Breast epithelium (tissue), 4 donors: ENCODE measurements around the gene CREB3L2. TPM values are rescaled to one million over a fixed set of nuclear protein-coding genes. Genes with fewer than 3 reads are reported as not detected.

Experiments
- DNase-seq, 2 donors: peaks; one replicate each; pipeline ENCODE4 v3.0.0-alpha.2; 2019; ENCODE audit warnings: low spot score in 2 of 2
- H3K27ac ChIP-seq, 2 donors: fragments of 200-600 bp; sonication (generic) in 1 of 2; one replicate each; pipeline ENCODE4 v1.5.1; 2016 to 2019; ENCODE audit warnings: mild to moderate bottlenecking in 1 of 2
- H3K27me3 ChIP-seq, 2 donors: fragments of 200-600 bp; sonication (generic) in 1 of 2; one replicate each; pipeline versions ENCODE4 v1.5.1 to v1.6.0; 2017 to 2019; ENCODE audit warnings: control low read depth in 1 of 2, mild to moderate bottlenecking in 1 of 2
- H3K36me3 ChIP-seq: fragments of 200-600 bp; one replicate; pipeline ENCODE4 v1.5.1; 2019
- H3K4me1 ChIP-seq, 2 donors: fragments of 200-600 bp; sonication (generic); one replicate each; pipeline ENCODE4 v1.5.1; 2016 to 2019; ENCODE audit warnings: control low read depth in 1 of 2
- H3K4me3 ChIP-seq, 3 donors: fragments of 200-600 bp; sonication (generic); 1 replicate in 2 of 3; 2 replicates in 1 of 3; pipeline ENCODE4 v1.5.1; 2016 to 2019; ENCODE audit warnings: mild to moderate bottlenecking in 3 of 3, moderate library complexity in 2 of 3
- H3K9me3 ChIP-seq, 2 donors: fragments of 200-600 bp; sonication (generic) in 1 of 2; one replicate each; pipeline ENCODE4 v1.5.1; 2016 to 2019; ENCODE audit warnings: control low read depth in 1 of 2
- CTCF ChIP-seq, 3 donors: fragments of 450-650 bp; IDR thresholded peaks; one replicate each; pipeline ENCODE4 v1.5.1; 2016 to 2017; ENCODE audit warnings: antibody characterized with exemption in 3 of 3, mild to moderate bottlenecking in 3 of 3, moderate library complexity in 3 of 3
- POLR2A ChIP-seq: fragments of 450-650 bp; IDR thresholded peaks from one replicate; pipeline ENCODE4 v1.6.1; 2016; ENCODE audit warnings: antibody characterized with exemption, mild to moderate bottlenecking, moderate library complexity
- POLR2AphosphoS5 ChIP-seq, 3 donors: sonication (generic); formaldehyde crosslinking; IDR thresholded peaks; one replicate each; pipeline ENCODE4 v1.6.1; 2017; ENCODE audit warnings: antibody characterized with exemption in 3 of 3
- intact Hi-C: fragments of 100-400 bp; cut with DNase I; formaldehyde crosslinking; loops from one replicate; pipeline ENCODE4 v1.15.1; 2023; ENCODE audit warnings: low total_unique reads
- total RNA-seq, 3 donors: library from RNA; depleted of rRNA; stranded (reverse); fragments of >200 nt; gene quantifications; one replicate each; pipeline ENCODE4 v1.1.0, GENCODE V29; 2016

CREB3L2 gene
- total RNA-seq, 3 donors from 2014 or later = 23.0 to 46.5 (median 40.5) TPM

GRCh38 chr7:137987968-137988367 lies 13.9 kb downstream of the CREB3L2 start:
- H3K36me3 ChIP-seq = no peaks in the 10 kb centered on the region
- H3K9me3 ChIP-seq = no peaks in the 10 kb centered on the region
- H3K4me1 ChIP-seq = peaks cover 25 to 51% of the 10 kb centered on the region in 2 donors
- intact Hi-C loops = no loop called here
- H3K4me3 ChIP-seq = no peak overlapping the region
- H3K27me3 ChIP-seq = no peaks in the 10 kb centered on the region
- no peak for TF ChIP-seq CTCF (IDR thresholded peaks at IDR 0.05)
- no peak for TF ChIP-seq POLR2AphosphoS5 (IDR thresholded peaks at IDR 0.05)
- no peak for TF ChIP-seq POLR2A
- DNase-seq = no peak
- H3K27ac ChIP-seq = peak overlapping the region; percentile 83 to 92

- no peak for TF ChIP-seq POLR2A
- no peak for TF ChIP-seq POLR2AphosphoS5 (IDR thresholded peaks at IDR 0.05)
- no peak for TF ChIP-seq CTCF (IDR thresholded peaks at IDR 0.05)
- no peak for DNase-seq
- Histone ChIP-seq H3K36me3 (no peaks in the 10 kb centered on the region), H3K4me3 (no peak overlapping the region), H3K27ac (peak overlapping the region; percentile 83 to 92), H3K27me3 (no peaks in the 10 kb centered on the region), H3K4me1 (peaks cover 25 to 54% of the 10 kb centered on the region in 2 donors), H3K9me3 (no peaks in the 10 kb centered on the region)
- intact Hi-C loops = no loop called here
These were observed 14.3 kb downstream of the CREB3L2 start for GRCh38 chr7:137987563-137987962.

- no peaks in the 10 kb centered on the region for H3K27me3 ChIP-seq
- TF ChIP-seq CTCF (IDR thresholded peaks at IDR 0.05) = no peak
- TF ChIP-seq POLR2AphosphoS5 (IDR thresholded peaks at IDR 0.05) = no peak
- no peak for TF ChIP-seq POLR2A
- peak overlapping the region in 1 of 3 donors; percentile 38 for H3K4me3 ChIP-seq
- H3K27ac ChIP-seq = peak overlapping the region; percentile 83 to 92
- H3K36me3 ChIP-seq = no peaks in the 10 kb centered on the region
- no peak for DNase-seq
- no peaks in the 10 kb centered on the region for H3K9me3 ChIP-seq
- H3K4me1 ChIP-seq = peaks cover 25 to 50% of the 10 kb centered on the region in 2 donors
- intact Hi-C loops = no loop called here
These were observed 14.9 kb downstream of the CREB3L2 start for GRCh38 chr7:137987018-137987349.

- Histone ChIP-seq H3K36me3 (no peaks in the 10 kb centered on the region), H3K4me1 (peaks cover 25 to 51% of the 10 kb centered on the region in 2 donors), H3K27ac (peak overlapping the region; percentile 83 to 92), H3K9me3 (no peaks in the 10 kb centered on the region), H3K4me3 (peak overlapping the region in 2 of 3 donors; percentile 16 to 38), H3K27me3 (no peaks in the 10 kb centered on the region)
- TF ChIP-seq POLR2A (no peak), POLR2AphosphoS5 (IDR thresholded peaks at IDR 0.05) (peak in 1 of 3 donors; percentile 40)
- intact Hi-C loops = no loop called here
- peak in 1 of 2 donors; percentile 41 for DNase-seq
These were observed 15.5 kb downstream of the CREB3L2 start for GRCh38 chr7:137986252-137987017.

- no peaks in the 10 kb centered on the region for H3K27me3 ChIP-seq
- peak overlapping the region; percentile 83 to 92 for H3K27ac ChIP-seq
- peaks cover 27 to 57% of the 10 kb centered on the region in 2 donors for H3K4me1 ChIP-seq
- intact Hi-C loops = no loop called here
- no peak overlapping the region for H3K4me3 ChIP-seq
- TF ChIP-seq CTCF (IDR thresholded peaks at IDR 0.05) (no peak), POLR2AphosphoS5 (IDR thresholded peaks at IDR 0.05) (no peak), POLR2A (no peak)
- no peaks in the 10 kb centered on the region for H3K9me3 ChIP-seq
- H3K36me3 ChIP-seq = no peaks in the 10 kb centered on the region
- no peak for DNase-seq
These were observed 16.0 kb downstream of the CREB3L2 start for GRCh38 chr7:137985897-137986251.
